Activated T-cell treated with anti-CD3 and anti-CD28 coated beads, Interleukin-2, amount 50 U/mL, for 4 hours (primary cell): ENCODE measurements around the gene FBXL14. TPM values are rescaled to one million over a fixed set of nuclear protein-coding genes. Genes with fewer than 3 reads are reported as not detected.

Experiments used
- ATAC-seq, 2 donors: fragments of 200-7000 bp; cut with Tn5 transposase; one replicate each; pipeline ENCODE4 v1.10.0; 2021
- DNase-seq: peaks from one replicate; pipeline ENCODE4 v3.0.0-alpha.2; 2020
- H3K27me3 Mint-ChIP-seq: one replicate; pipeline ENCODE4 v1.8.0; 2021; ENCODE audit warnings: low read depth, mixed read lengths
- H3K36me3 Mint-ChIP-seq: one replicate; pipeline ENCODE4 v1.8.0; 2022; ENCODE audit warnings: mixed read lengths; ENCODE audit not compliant: insufficient read depth
- H3K4me1 Mint-ChIP-seq: one replicate; pipeline ENCODE4 v1.8.0; 2021; ENCODE audit warnings: low read depth, mixed read lengths
- H3K4me3 Mint-ChIP-seq: one replicate; pipeline ENCODE4 v1.8.0; 2021; ENCODE audit warnings: mild to moderate bottlenecking, moderate library complexity, mixed read lengths
- H3K9me3 Mint-ChIP-seq: one replicate; pipeline ENCODE4 v1.8.0; 2021; ENCODE audit warnings: mixed read lengths
- total RNA-seq, 3 donors: library from RNA; stranded (reverse); gene quantifications; one replicate each; pipeline ENCODE4 v1.2.1, GENCODE V29; 2021

The FBXL14 gene
- total RNA-seq, 3 donors from 2014 or later = 22.8 to 25.2 (median 23.7) TPM

DNA sequence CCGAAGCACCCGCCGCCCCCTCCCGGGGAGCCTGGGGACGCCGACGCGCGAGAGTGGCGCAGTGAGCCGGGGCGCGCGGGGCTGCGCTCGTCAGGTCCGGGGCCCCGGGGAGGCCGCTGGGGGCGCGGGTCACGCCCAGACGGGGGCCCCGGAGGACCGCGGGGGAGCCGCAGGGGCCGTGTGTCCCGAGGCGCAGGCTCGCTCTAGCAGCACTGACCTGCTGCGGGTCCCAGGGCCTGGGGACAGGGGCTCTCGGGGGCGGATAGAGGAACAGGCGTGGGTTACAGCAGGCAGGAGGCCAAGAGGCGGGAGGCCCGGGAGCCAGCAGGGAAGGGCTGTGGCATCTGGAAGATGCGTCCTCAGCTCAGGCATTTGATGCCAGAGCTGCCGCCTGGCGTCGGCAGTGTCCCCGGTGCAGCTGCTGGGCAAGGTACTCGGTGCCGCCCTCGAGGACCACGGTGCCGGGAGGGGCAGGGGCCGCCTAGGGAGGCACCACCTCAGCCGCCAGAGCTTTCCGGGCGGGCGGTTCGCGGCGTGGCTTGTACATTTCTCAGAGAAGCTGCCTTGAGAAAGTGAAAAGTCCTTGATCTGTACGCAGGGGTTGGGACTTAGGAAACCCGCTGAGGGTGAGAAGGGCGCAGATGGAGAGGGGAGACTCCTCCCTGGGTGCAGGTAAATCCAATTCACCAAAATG lies 35.9 kb upstream of the FBXL14 start:
- ATAC-seq = peak; percentile 69 to 75
- H3K36me3 Mint-ChIP-seq = no peaks in the 10 kb centered on the region
- H3K9me3 Mint-ChIP-seq = no peaks in the 10 kb centered on the region
- DNase-seq = no peak
- peaks cover 15% of the 10 kb centered on the region for H3K4me1 Mint-ChIP-seq
- peak overlapping the region; percentile 48 for H3K4me3 Mint-ChIP-seq
- peaks cover 62% of the 10 kb centered on the region for H3K27me3 Mint-ChIP-seq

DNA sequence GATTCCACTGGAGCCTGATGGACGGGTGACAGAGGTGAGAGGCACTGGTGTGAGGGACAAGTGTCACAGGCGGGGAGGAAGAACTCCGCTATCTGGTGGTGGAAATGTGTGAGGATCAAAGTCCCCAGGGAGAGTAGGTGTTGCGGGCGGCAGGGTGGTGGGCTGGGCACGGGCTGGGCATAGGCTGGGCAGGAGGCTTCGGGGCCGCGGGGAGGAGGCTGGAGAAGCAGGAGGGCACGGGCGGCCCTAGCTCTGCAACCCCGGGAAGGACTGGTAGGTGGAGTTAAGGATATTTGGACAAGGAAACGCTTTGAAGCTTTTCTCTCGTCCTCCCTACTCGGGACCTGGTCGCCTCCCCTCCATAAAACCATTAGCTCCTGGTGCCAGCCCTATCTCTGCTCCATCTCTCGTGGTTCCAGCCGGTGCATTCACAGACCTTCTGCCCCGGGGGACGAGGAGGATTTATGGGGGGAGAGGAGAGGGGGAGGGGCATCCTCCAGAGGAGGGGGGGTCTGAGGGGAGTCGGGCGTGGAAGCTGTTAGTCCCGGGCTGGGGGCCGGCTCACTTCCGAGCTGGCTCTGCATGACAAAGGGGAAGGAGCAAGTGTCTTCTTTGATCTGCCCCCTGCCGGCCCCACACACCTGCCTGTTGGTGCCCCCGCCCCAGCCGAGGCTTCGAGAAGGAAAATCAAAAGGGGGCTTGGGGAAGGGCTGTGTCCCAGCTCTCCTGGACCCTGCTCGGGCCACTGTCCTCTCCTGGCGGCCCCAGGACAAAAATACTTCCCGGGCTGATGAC lies 35.2 kb upstream of the FBXL14 start:
- DNase-seq (no peak), ATAC-seq (peak; percentile 7 to 25)
- H3K36me3 Mint-ChIP-seq = no peaks in the 10 kb centered on the region
- H3K4me3 Mint-ChIP-seq = peak overlapping the region; percentile 66
- no peaks in the 10 kb centered on the region for H3K9me3 Mint-ChIP-seq
- peaks cover 15% of the 10 kb centered on the region for H3K4me1 Mint-ChIP-seq
- peaks cover 60% of the 10 kb centered on the region for H3K27me3 Mint-ChIP-seq

DNA sequence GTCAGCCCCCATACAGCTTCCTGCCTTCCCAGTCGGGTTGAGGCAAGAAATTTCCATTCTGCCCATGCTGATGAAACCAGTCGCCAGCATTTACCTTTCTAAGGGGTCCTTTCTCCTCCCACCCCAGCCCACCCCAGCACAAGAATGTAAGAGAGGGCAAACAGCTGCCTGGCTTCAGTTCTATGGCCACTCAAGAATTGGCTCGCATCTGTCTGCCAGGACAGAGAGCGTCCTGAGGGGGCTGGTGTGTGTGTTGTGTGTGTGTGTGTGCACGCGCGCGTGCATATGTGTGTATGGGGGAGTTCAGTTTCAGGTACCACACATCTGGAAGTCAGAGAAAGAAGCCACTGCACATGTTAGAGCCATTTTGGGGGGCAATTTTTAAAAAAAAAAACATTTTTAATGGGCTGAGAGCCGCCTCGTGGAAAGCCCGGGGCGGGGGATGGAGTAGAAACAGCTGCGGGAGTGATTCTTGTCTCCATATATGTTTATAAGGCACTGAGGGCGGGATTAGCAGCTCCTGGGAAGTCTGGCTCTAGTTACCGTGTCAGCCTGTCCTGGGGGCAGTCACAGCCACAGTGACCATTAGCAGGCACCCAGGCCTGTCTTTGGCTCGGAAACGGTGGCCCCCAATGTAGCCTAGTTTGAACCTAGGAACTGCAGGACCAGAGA lies 34.4 kb upstream of the FBXL14 start, which contains the start of gene WNT5B:
WNT5B (plus strand) TSS at position 566 of the 672 bp plus-strand sequence. CDS start 2,124 bp downstream, outside the sequence.
- Mint-ChIP-seq H3K4me3 (peak within 1 kb of the TSS; percentile 66), H3K36me3 (no peaks in the 10 kb centered on the region), H3K4me1 (peaks cover 15% of the 10 kb centered on the region), H3K9me3 (no peaks in the 10 kb centered on the region), H3K27me3 (peaks cover 58% of the 10 kb centered on the region)
- ATAC-seq (no peak), DNase-seq (no peak)

DNA sequence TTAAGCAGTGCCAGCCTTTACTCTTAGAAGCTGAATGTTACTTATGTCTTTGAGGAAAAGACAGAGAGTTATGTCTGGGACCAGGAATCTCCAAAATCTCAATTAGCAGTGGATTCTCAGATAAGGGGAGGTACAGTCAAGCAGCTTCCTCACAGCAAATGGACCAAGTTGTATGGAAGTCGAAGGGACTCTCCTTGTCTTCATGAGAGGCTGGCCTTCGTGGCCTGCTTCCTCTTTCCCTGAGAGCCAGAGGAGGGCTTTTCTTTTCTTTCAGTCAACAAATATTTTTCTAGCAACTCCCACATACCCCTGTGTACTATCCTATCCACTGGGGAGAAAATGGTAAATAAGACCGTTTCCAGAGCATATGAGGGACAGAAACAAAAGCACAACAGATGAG lies 28.0 kb upstream of the FBXL14 start:
- Mint-ChIP-seq H3K9me3 (no peaks in the 10 kb centered on the region), H3K4me3 (no peak overlapping the region), H3K4me1 (peaks cover 2% of the 10 kb centered on the region), H3K27me3 (peaks cover 21% of the 10 kb centered on the region), H3K36me3 (no peaks in the 10 kb centered on the region)
- ATAC-seq (no peak), DNase-seq (no peak)

DNA sequence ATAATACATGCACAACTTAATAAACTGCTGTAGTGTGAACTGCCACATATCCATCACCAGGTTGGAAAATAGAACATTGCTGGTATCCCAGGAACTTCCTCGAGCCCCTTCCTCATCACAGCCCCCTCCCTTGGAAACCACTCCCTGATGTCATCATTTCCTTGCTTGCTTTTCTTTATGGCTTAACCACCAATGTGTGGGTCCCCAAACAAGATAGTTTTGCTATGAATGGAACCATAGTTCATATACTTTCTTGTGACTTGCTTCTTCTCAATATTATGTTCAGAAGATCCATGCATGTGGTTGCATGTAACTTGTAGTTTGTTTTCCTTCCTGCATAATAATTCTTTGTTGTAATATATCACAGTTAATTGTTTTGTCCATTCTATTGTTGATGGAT lies 25.7 kb upstream of the FBXL14 start:
- Mint-ChIP-seq H3K36me3 (no peaks in the 10 kb centered on the region), H3K4me3 (no peak overlapping the region), H3K4me1 (peaks cover 9% of the 10 kb centered on the region), H3K27me3 (peaks cover 18% of the 10 kb centered on the region), H3K9me3 (no peaks in the 10 kb centered on the region)
- DNase-seq (no peak), ATAC-seq (no peak)

DNA sequence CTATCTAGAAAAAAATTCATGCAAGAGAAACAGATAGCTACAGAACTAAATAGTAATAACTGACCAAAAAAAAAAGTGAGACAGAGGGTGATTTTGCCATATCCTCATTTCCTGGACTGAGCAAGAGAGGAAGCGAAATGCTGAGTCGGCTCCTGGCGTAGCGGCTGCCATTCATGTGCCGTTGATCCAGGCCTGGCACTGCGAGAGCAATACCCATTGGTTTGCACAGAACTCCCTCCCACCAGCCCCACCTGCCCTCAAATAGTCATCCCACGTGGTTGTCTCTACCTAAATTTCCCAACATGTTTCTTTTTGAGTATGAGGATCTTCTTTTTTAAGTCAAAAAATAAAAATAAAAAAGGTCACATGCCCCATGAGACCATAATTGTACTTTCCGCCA lies 25.2 kb upstream of the FBXL14 start:
- H3K4me3 Mint-ChIP-seq = no peak overlapping the region

DNA sequence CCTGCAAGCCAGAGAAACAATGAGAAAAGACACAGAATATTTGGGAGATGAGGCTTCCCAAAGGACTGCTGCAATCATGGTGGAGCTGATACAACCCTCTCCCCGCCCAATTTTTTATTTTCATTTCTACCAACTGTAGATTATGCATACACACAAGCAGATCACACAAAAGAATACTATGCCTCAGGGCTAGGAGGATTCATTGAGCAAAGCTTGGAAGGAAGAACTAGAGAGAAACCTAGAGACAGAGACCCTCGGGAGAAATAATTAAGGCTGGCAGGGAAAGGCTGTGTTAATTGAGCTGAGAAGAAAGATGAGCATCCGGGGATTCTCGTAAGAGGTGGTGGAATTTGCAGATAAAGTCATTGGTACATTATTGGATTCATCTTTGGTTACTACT lies 24.8 kb upstream of the FBXL14 start:
- Mint-ChIP-seq H3K4me3 (no peak overlapping the region), H3K36me3 (no peaks in the 10 kb centered on the region), H3K9me3 (no peaks in the 10 kb centered on the region), H3K4me1 (peaks cover 9% of the 10 kb centered on the region), H3K27me3 (peaks cover 14% of the 10 kb centered on the region)
- ATAC-seq = no peak
- DNase-seq = no peak

More for the DNA sequence above, 25.2 kb upstream of the FBXL14 start:
- no peak for ATAC-seq
- Mint-ChIP-seq H3K36me3 (no peaks in the 10 kb centered on the region), H3K4me1 (peaks cover 9% of the 10 kb centered on the region), H3K27me3 (peaks cover 14% of the 10 kb centered on the region), H3K9me3 (no peaks in the 10 kb centered on the region)
- DNase-seq = no peak

DNA sequence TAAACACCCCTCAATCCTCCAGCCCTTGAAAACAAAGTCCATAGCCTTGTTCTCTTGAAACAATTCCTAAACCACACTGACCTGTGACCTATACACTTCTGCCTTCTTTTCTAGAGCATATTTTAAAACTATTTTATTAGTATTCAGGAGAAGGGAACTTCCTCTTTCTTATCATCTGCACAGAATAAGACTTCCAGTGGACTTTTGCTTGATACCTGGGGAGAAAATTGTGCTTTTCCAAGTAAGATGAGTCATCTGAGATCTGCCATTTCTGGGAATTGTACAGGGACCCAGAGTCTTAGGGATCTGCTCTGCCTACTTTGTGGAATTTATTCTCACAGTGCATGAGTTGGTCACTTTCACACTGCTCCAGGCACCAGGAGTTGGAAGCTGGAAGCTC lies 24.1 kb upstream of the FBXL14 start:
- H3K9me3 Mint-ChIP-seq = no peaks in the 10 kb centered on the region
- H3K4me3 Mint-ChIP-seq = no peak overlapping the region
- no peak for DNase-seq
- peaks cover 14% of the 10 kb centered on the region for H3K27me3 Mint-ChIP-seq
- peaks cover 9% of the 10 kb centered on the region for H3K4me1 Mint-ChIP-seq
- no peaks in the 10 kb centered on the region for H3K36me3 Mint-ChIP-seq
- no peak for ATAC-seq

DNA sequence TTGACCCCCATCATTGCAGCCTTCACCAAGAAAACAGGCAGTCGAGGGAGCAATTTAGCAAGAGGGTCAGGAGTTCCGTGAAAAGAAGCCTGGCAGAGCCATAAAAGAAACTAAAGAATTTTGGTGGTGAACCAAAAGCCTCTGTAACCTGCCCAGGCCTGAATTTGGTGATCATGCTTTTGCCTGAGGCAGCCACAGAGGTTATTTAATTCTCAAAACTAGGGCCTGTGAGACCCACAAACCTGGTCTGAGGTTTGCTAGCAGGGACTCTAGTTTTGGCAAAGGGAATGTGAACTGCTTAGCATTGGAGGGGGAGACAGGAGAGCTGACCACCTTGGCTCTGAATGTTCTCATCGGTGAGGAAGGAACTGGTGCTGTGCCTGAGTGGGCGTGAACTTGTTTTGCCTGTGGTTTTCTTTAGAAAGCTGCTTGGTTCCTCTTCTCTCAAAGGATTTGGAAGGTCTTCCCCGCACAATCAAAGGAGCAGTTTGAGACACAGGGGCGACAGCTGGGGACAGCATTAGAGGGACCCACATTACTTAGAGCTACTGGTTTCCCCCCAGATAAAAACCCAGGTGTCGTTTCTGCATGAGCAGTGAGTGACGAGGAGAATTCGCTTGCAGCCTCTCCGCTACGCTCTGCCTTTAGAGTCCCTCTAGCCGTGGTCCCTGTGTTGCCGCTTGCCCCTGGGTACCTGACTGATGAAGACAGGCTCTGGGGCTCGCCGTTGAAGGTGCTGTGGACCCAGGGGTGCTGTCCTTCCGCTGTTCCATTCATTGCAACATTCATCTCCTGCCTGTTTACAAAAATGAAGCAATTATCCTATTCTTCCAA lies 22.1 kb upstream of the FBXL14 start:
- no peak overlapping the region for H3K4me3 Mint-ChIP-seq
- no peak for ATAC-seq
- H3K4me1 Mint-ChIP-seq = peaks cover 9% of the 10 kb centered on the region
- peaks cover 7% of the 10 kb centered on the region for H3K27me3 Mint-ChIP-seq
- no peaks in the 10 kb centered on the region for H3K36me3 Mint-ChIP-seq
- H3K9me3 Mint-ChIP-seq = no peaks in the 10 kb centered on the region
- no peak for DNase-seq

DNA sequence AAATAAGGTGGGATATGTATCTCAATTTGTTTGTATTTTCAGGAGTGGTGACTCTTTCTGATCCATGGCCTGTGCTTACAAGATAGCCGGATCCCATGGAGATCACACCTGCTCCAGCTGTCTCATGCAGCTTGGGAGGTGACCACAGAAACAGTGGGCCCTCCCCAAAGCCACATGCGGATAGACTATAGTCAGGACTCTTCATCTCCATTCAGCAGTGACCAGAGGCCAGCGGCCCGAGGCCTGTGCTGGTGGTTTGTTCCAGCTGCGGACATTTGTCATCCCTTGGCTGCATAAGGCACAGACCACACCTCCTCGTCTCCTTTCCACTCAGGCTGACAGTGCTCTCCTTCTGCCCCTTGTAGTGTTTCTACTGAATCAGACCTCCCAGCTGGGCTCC lies 20.0 kb upstream of the FBXL14 start:
- Mint-ChIP-seq H3K4me1 (peaks cover 7% of the 10 kb centered on the region), H3K4me3 (no peak overlapping the region), H3K9me3 (no peaks in the 10 kb centered on the region), H3K27me3 (peaks cover 4% of the 10 kb centered on the region), H3K36me3 (no peaks in the 10 kb centered on the region)
- DNase-seq (no peak), ATAC-seq (no peak)

DNA sequence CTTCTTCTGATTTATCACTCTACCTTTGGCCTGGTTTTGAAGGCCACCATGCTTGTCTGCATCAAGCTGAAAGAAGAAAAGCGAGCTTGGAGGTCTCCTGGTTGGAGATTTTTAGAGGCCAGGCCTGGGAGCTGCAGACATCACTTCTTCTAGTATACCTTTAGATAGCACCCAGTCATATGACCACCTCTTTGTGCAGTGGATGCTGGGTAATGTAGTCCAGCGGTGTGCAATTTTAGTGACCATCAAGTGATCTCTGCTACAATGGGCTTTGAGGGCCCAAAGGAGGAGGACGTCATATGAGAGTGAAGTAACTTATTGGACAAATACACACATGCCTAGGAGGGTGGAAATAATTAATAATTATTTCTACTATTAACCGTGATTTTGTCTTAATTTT lies 19.5 kb upstream of the FBXL14 start:
- Mint-ChIP-seq H3K4me3 (no peak overlapping the region), H3K36me3 (no peaks in the 10 kb centered on the region), H3K9me3 (no peaks in the 10 kb centered on the region), H3K27me3 (peaks cover 4% of the 10 kb centered on the region), H3K4me1 (peaks cover 7% of the 10 kb centered on the region)
- ATAC-seq (no peak), DNase-seq (no peak)

DNA sequence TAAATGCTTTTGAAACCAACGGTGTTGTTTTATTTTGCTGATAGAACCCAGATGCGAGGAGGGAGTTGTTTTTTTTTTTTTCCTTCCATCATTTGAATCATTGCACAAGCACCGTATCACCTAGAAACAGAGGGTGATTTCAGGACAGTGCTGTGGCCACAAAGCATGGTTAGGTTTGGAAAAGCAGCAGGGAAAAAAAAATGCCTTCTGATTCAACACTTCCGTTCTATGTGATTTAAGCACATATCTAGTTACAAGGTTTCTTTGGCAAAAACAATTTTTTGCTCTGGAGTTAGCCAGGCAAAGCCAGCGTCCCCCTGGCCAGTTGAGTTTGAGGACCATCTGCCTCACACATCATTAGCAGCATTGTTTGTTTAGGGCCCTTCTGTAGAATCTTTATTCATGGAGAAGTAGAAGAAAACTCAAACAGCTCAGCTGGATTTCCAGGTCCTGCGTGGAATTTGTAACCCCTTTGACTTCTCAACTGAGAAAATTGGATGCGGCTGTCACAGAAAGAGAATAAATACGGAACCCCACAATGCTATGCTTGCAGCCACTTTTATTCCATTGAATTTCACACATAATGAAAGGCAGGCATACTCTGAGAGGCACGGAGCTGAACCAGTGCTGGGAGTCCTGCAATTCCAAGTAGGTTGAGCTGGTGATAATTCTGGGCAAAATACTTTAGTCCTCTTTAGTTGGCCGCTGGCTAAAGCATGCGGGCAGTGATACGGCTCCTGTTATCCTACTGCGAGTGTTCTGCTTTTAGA lies 17.6 kb upstream of the FBXL14 start:
- Mint-ChIP-seq H3K9me3 (no peaks in the 10 kb centered on the region), H3K4me1 (peaks cover 7% of the 10 kb centered on the region), H3K27me3 (peaks cover 1% of the 10 kb centered on the region), H3K4me3 (no peak overlapping the region), H3K36me3 (no peaks in the 10 kb centered on the region)
- ATAC-seq = no peak
- no peak for DNase-seq

DNA sequence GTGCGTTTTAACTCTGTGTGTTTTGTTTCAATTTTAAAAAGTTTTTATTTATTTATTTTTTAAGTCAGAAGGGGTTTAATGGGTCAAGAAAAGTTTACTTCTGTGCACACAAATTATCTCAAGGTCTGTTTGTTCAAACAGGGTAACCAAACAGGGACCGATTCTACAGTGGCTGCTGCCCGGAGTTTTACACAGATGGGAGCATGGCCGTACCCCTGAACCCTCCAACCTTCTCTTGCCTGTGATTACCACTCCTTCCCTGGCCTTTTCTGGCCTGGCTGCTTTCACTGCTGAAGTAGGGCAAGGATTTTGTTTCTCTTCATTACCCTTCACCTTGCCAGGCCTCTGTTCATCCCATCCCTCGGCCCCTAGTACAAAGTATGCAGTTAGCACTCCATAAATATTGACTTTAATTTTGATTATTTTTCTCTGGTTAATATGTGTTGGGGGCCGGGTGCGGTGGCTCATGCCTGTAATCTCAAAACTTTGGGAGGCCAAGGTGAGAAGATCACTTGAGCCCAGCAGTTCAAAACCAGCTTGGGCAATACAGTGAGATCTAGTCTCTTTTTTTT lies 15.8 kb upstream of the FBXL14 start:
- Mint-ChIP-seq H3K4me3 (no peak overlapping the region), H3K9me3 (no peaks in the 10 kb centered on the region), H3K36me3 (no peaks in the 10 kb centered on the region), H3K27me3 (peaks cover 1% of the 10 kb centered on the region), H3K4me1 (peaks cover 10% of the 10 kb centered on the region)
- no peak for ATAC-seq
- no peak for DNase-seq
